ENCODE measurements around the gene SELENOO.

DNA sequence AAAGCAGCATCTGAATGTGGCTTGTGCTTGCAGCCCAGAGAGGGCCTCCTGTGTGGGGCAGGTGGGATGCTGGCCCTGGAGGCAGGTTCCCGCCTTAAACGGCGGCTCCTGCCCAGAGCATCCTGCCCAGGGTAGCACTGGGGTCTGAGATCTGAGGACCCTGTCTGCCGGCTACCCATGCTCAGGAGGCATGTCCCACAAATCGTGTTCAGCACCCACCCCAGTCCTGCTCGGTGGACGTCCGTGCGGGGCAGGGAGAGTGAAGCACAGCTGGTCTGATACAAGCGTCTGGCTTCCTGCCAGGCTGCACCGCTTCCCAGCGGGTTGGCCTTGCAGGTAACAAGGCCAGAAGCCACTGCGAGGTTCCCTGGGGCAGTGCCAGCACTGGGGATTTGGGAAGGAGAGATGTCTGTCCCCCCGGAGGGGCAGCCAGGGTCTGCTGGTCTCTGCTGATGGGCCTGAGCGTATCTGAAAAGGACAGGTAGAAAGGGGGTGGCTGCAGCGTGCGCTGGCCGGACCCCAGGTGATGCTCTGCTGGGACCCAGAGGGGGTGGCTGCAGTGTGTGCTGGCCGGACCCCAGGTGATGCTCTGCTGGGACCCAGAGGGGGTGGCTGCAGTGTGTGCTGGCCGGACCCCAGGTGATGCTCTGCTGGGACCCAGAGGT lies 11.5 kb upstream of the SELENOO start:
- TF ChIP-seq EZH2 (IDR thresholded peaks at IDR 0.05; ENCODE audit: low read length, unreplicated experiment) (no peak), EZH2phosphoT487 (IDR thresholded peaks at IDR 0.05; ENCODE audit: borderline replicate concordance, low read length) (no peak)
- TF ChIP-seq, protein P1, sequence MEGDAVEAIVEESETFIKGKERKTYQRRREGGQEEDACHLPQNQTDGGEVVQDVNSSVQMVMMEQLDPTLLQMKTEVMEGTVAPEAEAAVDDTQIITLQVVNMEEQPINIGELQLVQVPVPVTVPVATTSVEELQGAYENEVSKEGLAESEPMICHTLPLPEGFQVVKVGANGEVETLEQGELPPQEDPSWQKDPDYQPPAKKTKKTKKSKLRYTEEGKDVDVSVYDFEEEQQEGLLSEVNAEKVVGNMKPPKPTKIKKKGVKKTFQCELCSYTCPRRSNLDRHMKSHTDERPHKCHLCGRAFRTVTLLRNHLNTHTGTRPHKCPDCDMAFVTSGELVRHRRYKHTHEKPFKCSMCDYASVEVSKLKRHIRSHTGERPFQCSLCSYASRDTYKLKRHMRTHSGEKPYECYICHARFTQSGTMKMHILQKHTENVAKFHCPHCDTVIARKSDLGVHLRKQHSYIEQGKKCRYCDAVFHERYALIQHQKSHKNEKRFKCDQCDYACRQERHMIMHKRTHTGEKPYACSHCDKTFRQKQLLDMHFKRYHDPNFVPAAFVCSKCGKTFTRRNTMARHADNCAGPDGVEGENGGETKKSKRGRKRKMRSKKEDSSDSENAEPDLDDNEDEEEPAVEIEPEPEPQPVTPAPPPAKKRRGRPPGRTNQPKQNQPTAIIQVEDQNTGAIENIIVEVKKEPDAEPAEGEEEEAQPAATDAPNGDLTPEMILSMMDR (conservative IDR thresholded peaks at IDR 0.05; ENCODE audit: low read depth, low read length), result no peak

All from PC-3 (cell line).